SK-N-MC (cell line): ENCODE measurements around the gene GLRX3.

ENCODE experiments used
- EZH2 ChIP-seq: fragments of 200-600 bp; sonication (generic); IDR thresholded peaks from one replicate; pipeline ENCODE4 v1.6.1; 2017; ENCODE audit warnings: antibody characterized with exemption
- POLR2AphosphoS5 ChIP-seq: IDR thresholded peaks from 2 replicates; pipeline ENCODE4 v1.6.1; 2012; ENCODE audit warnings: mild to moderate bottlenecking, low read depth, low read length, borderline replicate concordance

- TF ChIP-seq EZH2 (no peak), POLR2AphosphoS5 (no peak)
Measured at GRCh38 chr10:130220251-130221185, 84.3 kb downstream of the GLRX3 start.
